GM06990 (cell line): ENCODE data around the gene SERPINA12.

ENCODE experiments used
- DNase-seq: peaks from one replicate; pipeline ENCODE4 v3.0.0-alpha.2; 2011; ENCODE audit not compliant: insufficient read length; ENCODE audit errors: extremely low read depth
- H3K27me3 ChIP-seq: replicated peaks from 2 replicates; pipeline ENCODE4 v1.6.0; 2011; ENCODE audit warnings: low read length; ENCODE audit not compliant: control insufficient read depth, insufficient read depth
- H3K36me3 ChIP-seq: 2 replicates; pipeline ENCODE4 v1.5.1; 2011; ENCODE audit warnings: low read length; ENCODE audit not compliant: control insufficient read depth, insufficient read depth
- H3K4me3 ChIP-seq: replicated peaks from 2 replicates; pipeline ENCODE4 v1.5.1; 2011; ENCODE audit warnings: low read depth, mild to moderate bottlenecking, control low read depth, low read length
- CTCF ChIP-seq: IDR thresholded peaks from 2 replicates; pipeline ENCODE4 v1.5.1; 2011; ENCODE audit warnings: low read length, control low read depth, mild to moderate bottlenecking, inconsistent platforms; ENCODE audit not compliant: insufficient read depth, poor library complexity, severe bottlenecking

SERPINA12 gene

GRCh38 chr14:94441130-94441529 is 68.1 kb downstream of the SERPINA12 start:
- no peak for TF ChIP-seq CTCF
- H3K27me3 ChIP-seq = no peaks in the 10 kb centered on the region
- DNase-seq = no peak
- H3K36me3 ChIP-seq = no peaks in the 10 kb centered on the region
- no peak overlapping the region for H3K4me3 ChIP-seq

- DNase-seq = no peak
- H3K27me3 ChIP-seq = no peaks in the 10 kb centered on the region
- no peaks in the 10 kb centered on the region for H3K36me3 ChIP-seq
- H3K4me3 ChIP-seq = no peak overlapping the region
- peak; percentile 33 for TF ChIP-seq CTCF
Measured at GRCh38 chr14:94439453-94440057, 69.7 kb downstream of the SERPINA12 start.
